ENCODE data around the gene BTNL8.

GRCh38 chr5:180960209-180960608 is 61.2 kb downstream of the BTNL8 start:
- TF ChIP-seq CTCF (IDR thresholded peaks at IDR 0.05) (no peak), EP300 (IDR thresholded peaks at IDR 0.05) (no peak), POLR2A (IDR thresholded peaks at IDR 0.05) (no peak)

Measured in tibial nerve (tissue), 4 donors.